Natural killer cell (primary cell): Measurements from ENCODE around the gene CTBP1. TPM values are rescaled to one million over a fixed set of nuclear protein-coding genes. Genes with fewer than 3 reads are reported as not detected.

ENCODE experiments used
- ATAC-seq, 3 donors: fragments of 150-1000 bp in 2 of 3; fragments of 200-7000 bp in 1 of 3; cut with Tn5 transposase; 1 replicate in 1 of 3; 2 replicates in 2 of 3; pipeline ENCODE4 v1.10.0; 2021; ENCODE audit warnings: mild to moderate bottlenecking in 2 of 3, moderate library complexity in 2 of 3
- DNase-seq, 2 donors: peaks; one replicate each; pipeline versions ENCODE4 v3.0.0 to v3.0.0-alpha.2; 2013 to 2021; ENCODE audit warnings: mixed read lengths in 1 of 2
- H3K27ac ChIP-seq: one replicate; pipeline ENCODE4 v1.5.1; 2013; ENCODE audit warnings: mild to moderate bottlenecking, low read length
- H3K27me3 ChIP-seq: one replicate; pipeline ENCODE4 v1.6.1; 2013; ENCODE audit warnings: low read length; ENCODE audit not compliant: control insufficient read depth, insufficient read depth
- H3K36me3 ChIP-seq: one replicate; pipeline ENCODE4 v1.6.1; 2013; ENCODE audit warnings: low read length; ENCODE audit not compliant: control insufficient read depth, insufficient read depth
- H3K4me1 ChIP-seq: one replicate; pipeline ENCODE4 v1.6.1; 2013; ENCODE audit warnings: low read length; ENCODE audit not compliant: control insufficient read depth, insufficient read depth
- H3K4me3 ChIP-seq: one replicate; pipeline ENCODE4 v1.5.1; 2013; ENCODE audit warnings: low read length
- H3K9me3 ChIP-seq: one replicate; pipeline ENCODE4 v1.6.1; 2013; ENCODE audit warnings: low read length; ENCODE audit not compliant: control insufficient read depth, insufficient read depth
- H3K27ac Mint-ChIP-seq, 2 donors: one replicate each; pipeline ENCODE4 v1.8.0; 2022; ENCODE audit warnings: mild to moderate bottlenecking in 2 of 2, mixed read lengths in 2 of 2, moderate library complexity in 1 of 2
- H3K27me3 Mint-ChIP-seq, 2 donors: one replicate each; pipeline ENCODE4 v1.8.0; 2022; ENCODE audit warnings: low read depth in 2 of 2, mixed read lengths in 2 of 2
- H3K36me3 Mint-ChIP-seq: one replicate; pipeline ENCODE4 v1.8.0; 2022; ENCODE audit warnings: mixed read lengths
- H3K4me1 Mint-ChIP-seq, 2 donors: one replicate each; pipeline ENCODE4 v1.8.0; 2022; ENCODE audit warnings: mixed read lengths in 2 of 2
- H3K4me3 Mint-ChIP-seq: one replicate; pipeline ENCODE4 v1.8.0; 2022; ENCODE audit warnings: mild to moderate bottlenecking, moderate library complexity, mixed read lengths
- H3K9me3 Mint-ChIP-seq, 2 donors: one replicate each; pipeline ENCODE4 v1.8.0; 2022; ENCODE audit warnings: mixed read lengths in 2 of 2
- WGBS: methylation state at CpG from one replicate; pipeline ENCODE4 v1.1.7; 2013; ENCODE audit warnings: missing lambda C conversion rate; ENCODE audit not compliant: insufficient coverage; 5-methylcytosine and 5-hydroxymethylcytosine counted together
- intact Hi-C: fragments of 100-400 bp; cut with micrococcal nuclease; formaldehyde crosslinking; loops from one replicate; pipeline ENCODE4 v1.14.2; 2022
- total RNA-seq, 4 donors: library from RNA; stranded (reverse); fragments of 120-200 nt in 1 of 4; gene quantifications; one replicate each; pipeline versions ENCODE4 v1.2.3 to v1.2.4, GENCODE V29; 2013 to 2022
- TF ChIP-seq, protein P1 (sequence below): fragments of 200-600 bp; IDR thresholded peaks from one replicate; pipeline ENCODE4 v1.8.0; 2022; ENCODE audit warnings: antibody characterized with exemption

CTBP1 gene
- total RNA-seq, 3 donors from 2014 or later (not counting 1 experiment from before 2014, with no cell fraction given): 384 to 388 (median 388) TPM

GRCh38 chr4:1210241-1210841 lies 38.6 kb downstream of the CTBP1 start:
- H3K4me1 ChIP-seq: peaks cover 43% of the 10 kb centered on the region
- Mint-ChIP-seq H3K9me3 (no peaks in the 10 kb centered on the region), H3K27ac (no peak overlapping the region), H3K4me3 (no peak overlapping the region), H3K27me3 (no peaks in the 10 kb centered on the region), H3K4me1 (peaks cover 6 to 17% of the 10 kb centered on the region in 2 donors), H3K36me3 (no peaks in the 10 kb centered on the region)
- no peak for ATAC-seq
- TF ChIP-seq, protein P1, sequence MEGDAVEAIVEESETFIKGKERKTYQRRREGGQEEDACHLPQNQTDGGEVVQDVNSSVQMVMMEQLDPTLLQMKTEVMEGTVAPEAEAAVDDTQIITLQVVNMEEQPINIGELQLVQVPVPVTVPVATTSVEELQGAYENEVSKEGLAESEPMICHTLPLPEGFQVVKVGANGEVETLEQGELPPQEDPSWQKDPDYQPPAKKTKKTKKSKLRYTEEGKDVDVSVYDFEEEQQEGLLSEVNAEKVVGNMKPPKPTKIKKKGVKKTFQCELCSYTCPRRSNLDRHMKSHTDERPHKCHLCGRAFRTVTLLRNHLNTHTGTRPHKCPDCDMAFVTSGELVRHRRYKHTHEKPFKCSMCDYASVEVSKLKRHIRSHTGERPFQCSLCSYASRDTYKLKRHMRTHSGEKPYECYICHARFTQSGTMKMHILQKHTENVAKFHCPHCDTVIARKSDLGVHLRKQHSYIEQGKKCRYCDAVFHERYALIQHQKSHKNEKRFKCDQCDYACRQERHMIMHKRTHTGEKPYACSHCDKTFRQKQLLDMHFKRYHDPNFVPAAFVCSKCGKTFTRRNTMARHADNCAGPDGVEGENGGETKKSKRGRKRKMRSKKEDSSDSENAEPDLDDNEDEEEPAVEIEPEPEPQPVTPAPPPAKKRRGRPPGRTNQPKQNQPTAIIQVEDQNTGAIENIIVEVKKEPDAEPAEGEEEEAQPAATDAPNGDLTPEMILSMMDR: no peak
- no peak for DNase-seq
- 95% methylated on average over 22 of the region's 22 CpGs for WGBS
- H3K9me3 ChIP-seq: no peaks in the 10 kb centered on the region
- no peak overlapping the region for H3K27ac ChIP-seq
- H3K4me3 ChIP-seq: no peak overlapping the region
- no peaks in the 10 kb centered on the region for H3K27me3 ChIP-seq
- peaks cover 57% of the 10 kb centered on the region for H3K36me3 ChIP-seq
- intact Hi-C loops: no loop called here

GRCh38 chr4:1209821-1210220 lies 39.1 kb downstream of the CTBP1 start:
- Histone ChIP-seq H3K4me1 (peaks cover 43% of the 10 kb centered on the region), H3K36me3 (peaks cover 52% of the 10 kb centered on the region), H3K9me3 (no peaks in the 10 kb centered on the region), H3K27me3 (no peaks in the 10 kb centered on the region), H3K27ac (no peak overlapping the region), H3K4me3 (no peak overlapping the region)
- Mint-ChIP-seq H3K36me3 (no peaks in the 10 kb centered on the region), H3K27me3 (no peaks in the 10 kb centered on the region), H3K4me1 (peaks cover 8 to 22% of the 10 kb centered on the region in 2 donors), H3K9me3 (no peaks in the 10 kb centered on the region), H3K4me3 (no peak overlapping the region), H3K27ac (no peak overlapping the region)
- 92% methylated on average over 11 of the region's 11 CpGs for WGBS
- TF ChIP-seq, protein P1: no peak
- DNase-seq (no peak), ATAC-seq (no peak)
- intact Hi-C loops: no loop called here

GRCh38 chr4:1208970-1209704 lies 39.8 kb downstream of the CTBP1 start:
- ATAC-seq: no peak
- Mint-ChIP-seq H3K4me3 (no peak overlapping the region), H3K27me3 (no peaks in the 10 kb centered on the region), H3K27ac (no peak overlapping the region), H3K9me3 (no peaks in the 10 kb centered on the region), H3K36me3 (no peaks in the 10 kb centered on the region), H3K4me1 (peaks cover 15 to 29% of the 10 kb centered on the region in 2 donors)
- intact Hi-C loops: no loop called here
- H3K4me3 ChIP-seq: no peak overlapping the region
- DNase-seq: no peak
- 93% methylated on average over 31 of the region's 31 CpGs for WGBS
- no peaks in the 10 kb centered on the region for H3K27me3 ChIP-seq
- no peak overlapping the region for H3K27ac ChIP-seq
- TF ChIP-seq, protein P1: no peak
- H3K36me3 ChIP-seq: peaks cover 46% of the 10 kb centered on the region
- H3K4me1 ChIP-seq: peaks cover 47% of the 10 kb centered on the region
- H3K9me3 ChIP-seq: no peaks in the 10 kb centered on the region
